ENCODE measurements around the gene ARHGEF11. TPM values are rescaled to one million over a fixed set of nuclear protein-coding genes. Genes with fewer than 3 reads are reported as not detected.

Gene ARHGEF11
- total and polyA plus RNA-seq, 2 donors (not counting 1 experiment from before 2014, with no cell fraction given), result 1.0 to 4.6 TPM

- Histone ChIP-seq H3K36me3 (replicated peaks in 1 of 2; ENCODE audit: control extremely low read depth in 1 of 2, control insufficient read depth in 1 of 2, extremely low read depth in 1 of 2, insufficient read depth in 2 of 2, low read length in 1 of 2) (no peaks in the 10 kb centered on the region), H3K4me3 (ENCODE audit: control extremely low read depth in 1 of 5, extremely low read depth in 1 of 5, insufficient read depth in 1 of 5, low read depth in 2 of 5, low read length in 4 of 5) (no peak overlapping the region), H3K4me2 (replicated peaks; ENCODE audit: low read depth, low read length, poor library complexity, severe bottlenecking) (no peak overlapping the region), H4K20me1 (ENCODE audit: control insufficient read depth, insufficient read depth, low read length, poor library complexity, severe bottlenecking) (no peaks in the 10 kb centered on the region), H3K4me1 (ENCODE audit: control insufficient read depth in 2 of 2, insufficient read depth in 2 of 2, low read length in 2 of 2) (no peaks in the 10 kb centered on the region), H2AFZ (ENCODE audit: insufficient read depth, low read depth, low read length, poor library complexity, severe bottlenecking) (no peak overlapping the region), H3K79me2 (ENCODE audit: control insufficient read depth, insufficient read depth, low read length) (no peaks in the 10 kb centered on the region), H3K27me3 (replicated peaks in 1 of 4; ENCODE audit: control extremely low read depth in 1 of 4, control insufficient read depth in 3 of 4, insufficient read depth in 4 of 4, low read length in 3 of 4) (peaks cover 0 to 2% (median 0%) of the 10 kb centered on the region in 4 experiments), H3K9ac (ENCODE audit: low read length) (no peak overlapping the region), H3K9me3 (ENCODE audit: control extremely low read depth in 1 of 3, control insufficient read depth in 2 of 3, insufficient read depth in 1 of 3, low read length in 2 of 3) (no peaks in the 10 kb centered on the region), H3K27ac (ENCODE audit: low read length in 2 of 2) (no peak overlapping the region)
- Mint-ChIP-seq H3K4me3 (no peak overlapping the region), H3K27me3 (peaks cover 11% of the 10 kb centered on the region), H3K9me3 (ENCODE audit: insufficient read depth) (no peaks in the 10 kb centered on the region), H3K27ac (no peak overlapping the region), H3K4me1 (no peaks in the 10 kb centered on the region)
- CTCF ChIA-PET, result interaction anchor here (0.9 to 9.1 kb wide), 2 partner anchors 70 to 78 kb away, joined by 3 to 491 read pairs; no protein-coding TSS in a partner anchor
- intact Hi-C loops (cut with micrococcal nuclease), result no loop called here
- DNase-seq, result no peak
- ATAC-seq (ENCODE audit: low read depth), result no peak
- TF ChIP-seq EZH2 (IDR thresholded peaks at IDR 0.05; ENCODE audit: borderline replicate concordance, insufficient read depth, low read depth, low read length, poor library complexity, severe bottlenecking) (no peak), CTCF (IDR thresholded peaks at IDR 0.05) (no peak)
- POLR2A ChIA-PET, result no interaction called here
- WGBS (ENCODE audit: insufficient coverage), result 73% methylated on average over 2 of the region's 5 CpGs
These were observed 39.9 kb upstream of the ARHGEF11 start for GRCh38 chr1:157085421-157085820.

GRCh38 chr1:157084720-157085119 is 39.2 kb upstream of the ARHGEF11 start:
- H3K9ac ChIP-seq (ENCODE audit: low read length), result no peak overlapping the region
- H3K9me3 ChIP-seq (ENCODE audit: control extremely low read depth in 1 of 3, control insufficient read depth in 2 of 3, insufficient read depth in 1 of 3, low read length in 2 of 3), result no peaks in the 10 kb centered on the region
- H3K27ac ChIP-seq (ENCODE audit: low read length in 2 of 2), result no peak overlapping the region
- intact Hi-C loops (cut with micrococcal nuclease), result no loop called here
- ATAC-seq (ENCODE audit: low read depth), result no peak
- peaks cover 10% of the 10 kb centered on the region for H3K27me3 Mint-ChIP-seq
- H3K36me3 ChIP-seq (replicated peaks in 1 of 2; ENCODE audit: control extremely low read depth in 1 of 2, control insufficient read depth in 1 of 2, extremely low read depth in 1 of 2, insufficient read depth in 2 of 2, low read length in 1 of 2), result no peaks in the 10 kb centered on the region
- H2AFZ ChIP-seq (ENCODE audit: insufficient read depth, low read depth, low read length, poor library complexity, severe bottlenecking), result no peak overlapping the region
- H3K79me2 ChIP-seq (ENCODE audit: control insufficient read depth, insufficient read depth, low read length), result no peaks in the 10 kb centered on the region
- H3K4me2 ChIP-seq (replicated peaks; ENCODE audit: low read depth, low read length, poor library complexity, severe bottlenecking), result no peak overlapping the region
- H3K27me3 ChIP-seq (replicated peaks in 1 of 4; ENCODE audit: control extremely low read depth in 1 of 4, control insufficient read depth in 3 of 4, insufficient read depth in 4 of 4, low read length in 3 of 4), result peaks cover 0 to 2% (median 0%) of the 10 kb centered on the region in 4 experiments
- no peaks in the 10 kb centered on the region for H4K20me1 ChIP-seq (ENCODE audit: control insufficient read depth, insufficient read depth, low read length, poor library complexity, severe bottlenecking)
- H3K4me3 ChIP-seq (ENCODE audit: control extremely low read depth in 1 of 5, extremely low read depth in 1 of 5, insufficient read depth in 1 of 5, low read depth in 2 of 5, low read length in 4 of 5), result no peak overlapping the region
- no peaks in the 10 kb centered on the region for H3K4me1 ChIP-seq (ENCODE audit: control insufficient read depth in 2 of 2, insufficient read depth in 2 of 2, low read length in 2 of 2)
- no peaks in the 10 kb centered on the region for H3K4me1 Mint-ChIP-seq
- H3K9me3 Mint-ChIP-seq (ENCODE audit: insufficient read depth), result no peaks in the 10 kb centered on the region
- ChIA-PET CTCF (interaction anchor here (9.1 kb wide), 1 partner anchor 71 kb away, joined by 491 read pairs; no protein-coding TSS in a partner anchor), POLR2A (no interaction called here)
- DNase-seq, result no peak
- H3K27ac Mint-ChIP-seq, result no peak overlapping the region
- no peak overlapping the region for H3K4me3 Mint-ChIP-seq
- 90% methylated on average over 4 of the region's 5 CpGs for WGBS (ENCODE audit: insufficient coverage)
- no peak for TF ChIP-seq EZH2 (IDR thresholded peaks at IDR 0.05; ENCODE audit: borderline replicate concordance, insufficient read depth, low read depth, low read length, poor library complexity, severe bottlenecking)

All from B cell (primary cell).